GM12872 (cell line): Measurements from ENCODE around the gene WBP2NL.

Experiments
- CTCF ChIP-seq: IDR thresholded peaks from 3 replicates; pipeline ENCODE4 v1.5.1; 2011; ENCODE audit warnings: low read depth, mild to moderate bottlenecking, low read length, moderate library complexity; ENCODE audit not compliant: insufficient read depth

WBP2NL gene

GRCh38 chr22:41982865-41983264, 15.7 kb upstream of the WBP2NL start:
- no peak for TF ChIP-seq CTCF

GRCh38 chr22:41983513-41984405, 14.8 kb upstream of the WBP2NL start:
- TF ChIP-seq CTCF: no peak

DNA sequence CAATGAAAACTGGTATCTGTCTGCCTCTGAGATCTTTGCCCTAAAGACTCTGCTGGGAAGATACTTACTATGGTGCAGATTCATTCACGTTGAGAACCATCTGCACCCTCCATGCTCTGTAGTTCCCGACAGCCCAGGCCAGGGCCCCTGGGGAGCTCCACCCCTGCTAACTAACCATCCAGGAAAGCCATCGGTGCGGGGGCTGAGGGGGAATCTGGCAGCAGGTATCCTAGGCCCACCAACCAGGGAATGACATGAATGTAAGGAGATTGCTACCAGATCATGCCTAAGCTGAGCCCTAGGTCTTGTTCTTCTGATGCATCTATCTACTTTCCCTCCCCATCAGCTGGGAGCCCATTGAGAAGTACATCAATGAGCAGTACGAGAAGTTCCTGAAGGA, 11.3 kb upstream of the WBP2NL start:
- TF ChIP-seq CTCF: no peak

DNA sequence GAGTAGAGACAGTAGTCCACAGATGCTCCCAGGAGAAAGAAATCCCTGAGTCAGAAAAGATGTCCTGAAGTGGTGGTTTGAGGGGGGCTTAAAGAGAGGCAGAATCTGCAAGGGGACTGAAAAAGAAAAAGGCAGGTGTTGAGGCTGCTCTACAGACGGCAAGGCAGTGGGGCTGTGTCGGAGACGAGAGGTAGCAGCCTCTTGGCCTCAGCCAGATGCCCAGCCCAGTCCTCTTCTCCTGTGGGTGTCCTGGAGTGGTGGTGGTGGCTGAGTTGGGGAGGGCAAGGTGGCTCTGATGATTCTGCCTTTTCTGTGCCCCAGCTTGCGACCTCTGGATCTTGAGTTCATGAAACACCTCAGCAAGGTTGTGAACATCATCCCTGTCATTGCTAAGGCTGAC, 9.3 kb upstream of the WBP2NL start:
- no peak for TF ChIP-seq CTCF

DNA sequence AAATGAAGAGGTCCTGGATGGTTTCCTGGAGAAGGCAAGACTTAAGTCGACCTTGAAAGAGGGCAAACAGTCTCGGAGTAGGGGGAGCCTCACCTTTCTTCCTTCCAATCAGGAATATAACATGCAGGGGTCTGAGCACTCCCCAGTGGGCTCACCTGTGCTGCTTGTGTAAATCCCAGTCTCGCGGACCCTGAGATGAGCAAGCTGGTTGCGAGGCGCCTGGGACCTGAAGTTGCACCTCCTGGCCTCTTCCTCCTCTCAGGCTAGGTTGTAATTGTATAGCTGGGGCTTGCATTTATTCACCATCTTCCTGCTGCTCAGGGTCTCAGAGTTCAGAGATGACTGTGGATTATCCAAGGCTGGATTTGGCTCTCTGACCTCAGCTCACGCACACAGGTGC, 7.5 kb upstream of the WBP2NL start:
- TF ChIP-seq CTCF: no peak

- TF ChIP-seq CTCF: no peak
These were observed 6.1 kb upstream of the WBP2NL start for GRCh38 chr22:41992496-41992895.

DNA sequence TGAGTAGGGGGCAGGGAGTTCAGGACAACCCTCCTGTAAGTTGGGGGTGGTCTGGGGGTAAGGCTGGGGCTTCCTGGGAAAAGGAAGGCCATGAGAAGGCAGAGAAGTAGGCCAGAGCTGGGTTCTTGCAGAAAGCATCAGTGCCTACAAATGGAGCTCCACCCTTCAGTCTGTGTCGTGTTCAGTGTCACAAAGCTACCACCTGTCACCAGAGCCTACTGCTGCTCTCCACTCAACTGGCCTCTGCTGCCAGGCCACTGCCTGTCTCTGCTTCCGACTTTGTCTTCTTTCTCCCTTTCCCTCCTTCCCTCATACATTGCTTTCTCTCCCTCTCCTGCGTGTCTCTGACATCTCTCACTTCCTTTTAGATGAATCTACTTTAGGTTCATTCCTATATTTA, 3.4 kb upstream of the WBP2NL start:
- TF ChIP-seq CTCF: no peak

DNA sequence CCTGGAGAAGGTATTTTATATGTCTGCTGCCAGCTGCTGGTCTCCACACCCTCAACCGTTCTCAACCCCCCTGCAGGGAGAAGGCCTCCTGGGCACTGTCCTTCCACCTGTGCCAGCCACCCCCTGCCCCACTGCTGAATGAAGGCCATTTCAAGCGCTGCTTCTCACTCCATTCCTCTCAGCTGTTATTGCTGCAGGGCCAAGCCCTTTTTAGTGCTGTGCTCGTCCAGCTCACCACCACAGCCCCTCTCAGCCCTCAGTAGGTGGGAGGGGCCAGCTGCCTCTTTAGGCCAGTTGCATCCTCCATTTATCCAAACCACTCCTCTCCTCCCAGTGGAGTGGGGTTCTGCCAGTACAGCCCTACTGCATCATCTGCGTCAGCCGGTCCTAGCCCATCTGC, 1.8 kb upstream of the WBP2NL start:
- TF ChIP-seq CTCF: no peak
